Measurements from ENCODE around the gene TNFSF12.

Gene TNFSF12, protein sequence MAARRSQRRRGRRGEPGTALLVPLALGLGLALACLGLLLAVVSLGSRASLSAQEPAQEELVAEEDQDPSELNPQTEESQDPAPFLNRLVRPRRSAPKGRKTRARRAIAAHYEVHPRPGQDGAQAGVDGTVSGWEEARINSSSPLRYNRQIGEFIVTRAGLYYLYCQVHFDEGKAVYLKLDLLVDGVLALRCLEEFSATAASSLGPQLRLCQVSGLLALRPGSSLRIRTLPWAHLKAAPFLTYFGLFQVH

GRCh38 chr17:7548585-7549400 is at the start of gene TNFSF12:
Gene TNFSF12, plus strand, starts transcription at chr17:7549058. Its CDS starts 96 bp downstream, at chr17:7549154.
- DNase-seq (ENCODE audit: low read depth), result no peak
- H3K4me3 ChIP-seq (ENCODE audit: low read depth, low read length), result peak within 1 kb of the TSS; percentile 53

GRCh38 chr17:7499161-7499560 is 49.7 kb upstream of the TNFSF12 start:
- no peak overlapping the region for H3K4me3 ChIP-seq (ENCODE audit: low read depth, low read length)
- DNase-seq (ENCODE audit: low read depth), result no peak

- no peak overlapping the region for H3K4me3 ChIP-seq (ENCODE audit: low read depth, low read length)
- DNase-seq (ENCODE audit: low read depth), result no peak
These were observed 47.1 kb upstream of the TNFSF12 start for GRCh38 chr17:7501729-7502128.

DNA sequence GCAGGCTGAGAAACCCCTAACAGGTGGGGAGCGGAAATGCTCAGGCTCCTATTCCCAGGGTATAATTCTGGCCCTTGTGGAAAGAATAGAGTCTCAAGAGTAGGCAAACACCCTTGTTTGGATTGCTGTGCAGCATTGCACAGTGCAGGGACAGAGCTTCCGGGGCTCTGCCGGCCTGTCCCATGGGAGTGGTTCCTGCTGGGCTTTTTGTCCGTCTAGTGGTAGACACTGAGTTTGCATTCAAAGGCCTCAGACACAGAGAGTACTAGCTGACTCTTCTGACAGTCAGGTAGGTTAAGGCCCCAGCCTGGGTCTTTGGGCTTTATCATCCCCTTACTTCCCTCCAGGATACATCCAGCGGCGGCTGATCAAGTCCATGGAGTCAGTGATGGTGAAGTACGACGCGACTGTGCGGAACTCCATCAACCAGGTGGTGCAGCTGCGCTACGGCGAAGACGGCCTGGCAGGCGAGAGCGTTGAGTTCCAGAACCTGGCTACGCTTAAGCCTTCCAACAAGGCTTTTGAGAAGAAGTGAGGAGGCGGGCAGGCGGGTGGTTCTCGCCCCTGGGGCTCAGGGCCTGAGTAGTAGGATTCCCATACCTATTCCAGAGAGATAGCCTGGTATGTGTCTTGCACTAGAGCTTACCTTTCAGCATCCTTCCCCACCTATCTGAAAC is 46.5 kb upstream of the TNFSF12 start:
- H3K4me3 ChIP-seq (ENCODE audit: low read depth, low read length), result no peak overlapping the region
- no peak for DNase-seq (ENCODE audit: low read depth)

DNA sequence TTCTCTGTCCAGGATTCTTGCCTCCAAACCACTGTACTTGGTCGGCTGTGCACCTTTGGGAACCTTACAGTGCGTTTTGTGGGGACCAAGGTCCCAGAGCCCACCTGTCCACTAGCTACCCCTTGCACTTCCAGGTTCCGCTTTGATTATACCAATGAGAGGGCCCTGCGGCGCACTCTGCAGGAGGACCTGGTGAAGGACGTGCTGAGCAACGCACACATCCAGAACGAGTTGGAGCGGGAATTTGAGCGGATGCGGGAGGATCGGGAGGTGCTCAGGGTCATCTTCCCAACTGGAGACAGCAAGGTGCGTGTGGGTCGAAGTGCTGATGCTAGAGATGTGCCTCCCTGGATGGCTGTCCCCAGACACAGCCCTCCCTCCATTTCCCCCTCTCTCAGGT is 45.9 kb upstream of the TNFSF12 start:
- no peak for DNase-seq (ENCODE audit: low read depth)
- no peak overlapping the region for H3K4me3 ChIP-seq (ENCODE audit: low read depth, low read length)

- no peak overlapping the region for H3K4me3 ChIP-seq (ENCODE audit: low read depth, low read length)
- DNase-seq (ENCODE audit: low read depth), result no peak
These were observed 45.3 kb upstream of the TNFSF12 start for GRCh38 chr17:7503521-7503920.

DNA sequence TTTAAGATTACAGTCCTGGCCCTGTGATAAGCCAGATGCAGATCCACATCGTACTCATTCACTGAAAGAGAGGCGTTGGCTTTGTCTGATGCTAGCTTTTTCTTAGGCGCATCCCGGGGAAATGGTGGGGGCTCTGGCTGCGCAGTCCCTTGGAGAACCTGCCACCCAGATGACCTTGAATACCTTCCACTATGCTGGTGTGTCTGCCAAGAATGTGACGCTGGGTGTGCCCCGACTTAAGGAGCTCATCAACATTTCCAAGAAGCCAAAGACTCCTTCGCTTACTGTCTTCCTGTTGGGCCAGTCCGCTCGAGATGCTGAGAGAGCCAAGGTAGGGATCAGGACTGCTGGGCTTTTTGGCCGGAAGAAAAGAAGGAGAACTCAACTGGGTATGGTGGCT is 40.7 kb upstream of the TNFSF12 start:
- no peak for DNase-seq (ENCODE audit: low read depth)

DNA sequence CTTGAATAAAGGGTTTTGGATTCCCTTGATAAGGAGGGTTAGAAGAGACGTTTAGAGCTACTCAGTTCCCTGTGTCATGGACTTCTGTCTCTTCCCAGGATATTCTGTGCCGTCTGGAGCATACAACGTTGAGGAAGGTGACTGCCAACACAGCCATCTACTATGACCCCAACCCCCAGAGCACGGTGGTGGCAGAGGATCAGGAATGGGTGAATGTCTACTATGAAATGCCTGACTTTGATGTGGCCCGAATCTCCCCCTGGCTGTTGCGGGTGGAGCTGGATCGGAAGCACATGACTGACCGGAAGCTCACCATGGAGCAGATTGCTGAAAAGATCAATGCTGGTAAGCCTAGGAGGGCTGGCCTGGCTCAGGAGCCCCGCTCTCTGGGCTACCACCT is 40.0 kb upstream of the TNFSF12 start:
- H3K4me3 ChIP-seq (ENCODE audit: low read depth, low read length), result no peak overlapping the region
- DNase-seq (ENCODE audit: low read depth), result no peak

More for the DNA sequence above, 40.7 kb upstream of the TNFSF12 start:
- no peak overlapping the region for H3K4me3 ChIP-seq (ENCODE audit: low read depth, low read length)

DNA sequence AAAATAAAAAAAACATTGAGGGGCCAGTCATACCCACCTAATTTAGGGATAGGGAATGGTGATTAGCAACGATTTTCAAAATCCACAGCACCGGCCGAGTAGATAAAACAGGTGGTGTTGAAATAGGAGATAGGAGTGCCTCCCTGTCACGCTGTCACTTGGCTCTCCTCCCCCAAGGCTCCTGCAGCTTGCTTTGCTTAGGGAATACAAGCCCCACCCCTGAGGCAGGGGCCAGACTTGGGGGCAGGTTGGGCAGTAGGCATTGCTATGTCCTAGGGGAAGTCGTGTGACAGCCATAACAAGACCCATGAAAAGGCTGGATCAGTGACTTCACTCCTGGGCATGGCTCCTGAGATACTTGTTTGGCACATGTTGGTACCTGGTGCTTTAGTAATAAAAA is 38.9 kb upstream of the TNFSF12 start:
- no peak for DNase-seq (ENCODE audit: low read depth)
- H3K4me3 ChIP-seq (ENCODE audit: low read depth, low read length), result no peak overlapping the region

DNA sequence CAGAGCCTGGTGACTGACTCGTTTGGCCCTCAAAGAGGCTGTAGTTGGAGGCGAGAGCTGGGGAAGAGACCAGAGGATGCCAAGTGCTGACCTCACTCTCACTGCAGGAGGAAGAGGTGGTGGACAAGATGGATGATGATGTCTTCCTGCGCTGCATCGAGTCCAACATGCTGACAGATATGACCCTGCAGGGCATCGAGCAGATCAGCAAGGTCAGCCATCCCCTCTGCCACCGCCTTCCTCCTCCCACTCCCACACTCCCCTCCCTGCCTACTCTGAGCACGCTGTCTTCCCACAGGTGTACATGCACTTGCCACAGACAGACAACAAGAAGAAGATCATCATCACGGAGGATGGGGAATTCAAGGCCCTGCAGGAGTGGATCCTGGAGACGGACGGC is 37.8 kb upstream of the TNFSF12 start:
- H3K4me3 ChIP-seq (ENCODE audit: low read depth, low read length), result no peak overlapping the region
- DNase-seq (ENCODE audit: low read depth), result no peak

DNA sequence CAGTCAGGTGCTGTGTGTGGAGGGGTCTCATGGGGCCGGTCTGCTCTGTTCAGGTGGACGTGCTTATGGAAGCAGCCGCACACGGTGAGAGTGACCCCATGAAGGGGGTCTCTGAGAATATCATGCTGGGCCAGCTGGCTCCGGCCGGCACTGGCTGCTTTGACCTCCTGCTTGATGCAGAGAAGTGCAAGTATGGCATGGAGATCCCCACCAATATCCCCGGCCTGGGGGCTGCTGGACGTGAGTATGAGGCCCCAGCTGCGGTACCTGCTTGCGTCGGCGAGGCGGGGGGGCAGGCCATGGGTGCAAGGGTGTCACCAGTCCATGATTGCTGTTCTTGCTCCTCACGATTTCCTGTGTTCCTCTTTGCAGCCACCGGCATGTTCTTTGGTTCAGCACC is 36.8 kb upstream of the TNFSF12 start:
- no peak for DNase-seq (ENCODE audit: low read depth)
- H3K4me3 ChIP-seq (ENCODE audit: low read depth, low read length), result no peak overlapping the region

GRCh38 chr17:7512824-7513540 is 35.9 kb upstream of the TNFSF12 start:
- DNase-seq (ENCODE audit: low read depth), result no peak
- H3K4me3 ChIP-seq (ENCODE audit: low read depth, low read length), result no peak overlapping the region

DNA sequence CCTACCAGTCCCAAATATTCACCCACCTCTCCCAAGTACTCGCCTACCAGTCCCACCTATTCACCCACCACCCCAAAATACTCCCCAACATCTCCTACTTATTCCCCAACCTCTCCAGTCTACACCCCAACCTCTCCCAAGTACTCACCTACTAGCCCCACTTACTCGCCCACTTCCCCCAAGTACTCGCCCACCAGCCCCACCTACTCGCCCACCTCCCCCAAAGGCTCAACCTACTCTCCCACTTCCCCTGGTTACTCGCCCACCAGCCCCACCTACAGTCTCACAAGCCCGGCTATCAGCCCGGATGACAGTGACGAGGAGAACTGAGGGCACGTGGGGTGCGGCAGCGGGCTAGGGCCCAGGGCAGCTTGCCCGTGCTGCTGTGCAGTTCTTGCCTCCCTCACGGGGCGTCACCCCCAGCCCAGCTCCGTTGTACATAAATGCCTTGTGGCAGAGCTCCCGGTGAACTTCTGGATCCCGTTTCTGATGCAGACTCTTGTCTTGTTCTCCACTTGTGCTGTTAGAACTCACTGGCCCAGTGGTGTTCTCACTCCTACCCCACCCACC is 34.9 kb upstream of the TNFSF12 start:
- DNase-seq (ENCODE audit: low read depth), result no peak
- H3K4me3 ChIP-seq (ENCODE audit: low read depth, low read length), result no peak overlapping the region

- DNase-seq (ENCODE audit: low read depth), result no peak
- no peak overlapping the region for H3K4me3 ChIP-seq (ENCODE audit: low read depth, low read length)
These were observed 32.8 kb upstream of the TNFSF12 start for GRCh38 chr17:7515911-7516610.

- no peak overlapping the region for H3K4me3 ChIP-seq (ENCODE audit: low read depth, low read length)
- DNase-seq (ENCODE audit: low read depth), result no peak
These were observed 25.8 kb upstream of the TNFSF12 start for GRCh38 chr17:7523033-7523432.

- no peak for DNase-seq (ENCODE audit: low read depth)
- H3K4me3 ChIP-seq (ENCODE audit: low read depth, low read length), result no peak overlapping the region
These were observed 20.0 kb upstream of the TNFSF12 start for GRCh38 chr17:7528842-7529241.

DNA sequence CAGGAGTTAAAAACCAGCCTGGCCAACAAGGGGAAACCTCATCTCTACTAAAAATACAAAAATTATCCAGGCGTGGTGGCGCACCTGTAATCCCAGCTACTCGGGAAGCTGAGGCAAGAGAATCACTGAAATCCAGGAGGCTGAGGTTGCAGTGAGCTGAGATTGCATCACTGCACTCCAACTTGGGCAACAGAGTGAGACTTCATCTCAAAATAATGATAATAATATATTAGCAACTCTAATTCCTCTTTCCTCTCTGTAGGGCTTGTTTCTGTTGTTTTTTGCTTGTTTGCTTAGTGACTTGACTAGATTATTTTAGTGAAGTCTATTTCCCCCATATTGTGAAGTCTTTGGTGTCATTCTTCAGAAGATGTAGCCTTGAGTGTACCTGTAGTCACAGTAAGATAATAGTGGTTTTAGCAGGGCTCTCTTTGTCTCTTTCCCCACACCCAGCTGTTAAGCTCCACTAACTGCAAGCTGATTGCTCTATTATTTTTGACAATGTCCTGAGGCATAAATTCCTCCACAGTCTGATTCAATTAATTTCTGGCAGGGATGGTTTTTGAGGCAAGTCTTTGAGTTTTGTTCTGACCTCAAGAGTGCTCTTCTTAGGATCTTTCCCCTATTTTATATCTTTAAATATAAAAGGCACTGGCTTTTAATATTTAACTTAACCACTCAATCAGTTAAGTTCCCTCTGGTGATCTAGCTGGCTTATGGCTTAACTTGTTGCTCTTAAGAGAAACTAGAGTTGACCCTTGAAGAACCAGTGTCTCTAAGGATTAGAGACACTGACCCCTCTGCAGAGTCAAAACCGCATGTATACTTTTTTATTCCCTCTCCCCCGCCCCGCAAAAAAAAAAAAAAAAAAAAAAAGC is 18.6 kb upstream of the TNFSF12 start:
- no peak for DNase-seq (ENCODE audit: low read depth)
- H3K4me3 ChIP-seq (ENCODE audit: low read depth, low read length), result no peak overlapping the region

DNA sequence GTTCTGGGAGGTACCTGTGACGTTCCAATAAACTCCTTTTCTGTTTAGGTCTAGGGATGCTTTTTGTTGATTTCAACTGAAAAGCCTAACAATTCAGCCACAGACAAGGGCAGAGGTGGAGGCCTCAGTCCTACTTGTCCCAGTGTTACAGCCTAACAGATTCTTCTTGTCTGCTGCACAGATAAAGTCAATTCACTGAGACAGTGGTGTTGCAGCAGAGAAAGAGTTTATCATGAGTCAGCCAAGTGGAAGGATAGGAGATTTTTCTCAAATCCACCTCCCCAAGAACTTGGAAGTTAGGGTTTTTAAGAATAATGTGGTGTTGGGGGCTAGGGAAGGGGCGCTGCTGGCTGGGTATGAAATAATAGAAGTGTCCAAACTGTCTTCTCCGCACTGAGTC is 10.8 kb upstream of the TNFSF12 start:
- DNase-seq (ENCODE audit: low read depth), result no peak

More for the DNA sequence above, 10.8 kb upstream of the TNFSF12 start:
- H3K4me3 ChIP-seq (ENCODE audit: low read depth, low read length), result no peak overlapping the region
